Left ventricle myocardium inferior (tissue), 1 donor: ENCODE data around the gene ABHD8. TPM values are rescaled to one million over a fixed set of nuclear protein-coding genes. Genes with fewer than 3 reads are reported as not detected.

Experiments used
- DNase-seq: peaks from one replicate; pipeline ENCODE4 v3.0.0-alpha.2; 2020
- H3K27ac ChIP-seq: fragments of 200-600 bp; replicated peaks from 2 replicates; pipeline ENCODE4 v1.8.0; 2021
- H3K27me3 ChIP-seq: fragments of 200-600 bp; 2 replicates; pipeline ENCODE4 v1.8.0; 2021; ENCODE audit warnings: low read depth
- H3K36me3 ChIP-seq: fragments of 200-600 bp; 2 replicates; pipeline ENCODE4 v1.8.0; 2021
- H3K4me1 ChIP-seq: fragments of 200-600 bp; 2 replicates; pipeline ENCODE4 v1.8.0; 2021
- H3K4me3 ChIP-seq: fragments of 200-600 bp; 2 replicates; pipeline ENCODE4 v1.8.0; 2021; ENCODE audit warnings: mild to moderate bottlenecking, moderate library complexity
- H3K9me3 ChIP-seq: fragments of 200-600 bp; replicated peaks from 2 replicates; pipeline ENCODE4 v1.8.0; 2021
- intact Hi-C: fragments of 100-400 bp; cut with micrococcal nuclease; formaldehyde crosslinking; loops from one replicate; pipeline ENCODE4 v1.11.0; 2022
- total RNA-seq: library from RNA; stranded (reverse); fragmentation: NEBNext Ultra II Directional; extraction: Animal tissue kit (Norgen Biotek cat#: 25700); gene quantifications from one replicate; pipeline ENCODE4 v1.2.1, GENCODE V29; 2021
- TF ChIP-seq, protein P1 (sequence below): fragments of 200-600 bp; IDR thresholded peaks from 2 replicates; pipeline ENCODE4 v1.8.0; 2021; ENCODE audit warnings: antibody characterized with exemption, mild to moderate bottlenecking, borderline replicate concordance
- donor health status: DM: no; HTN: yes; CAD: no; lungs with severe emphysema.

The ABHD8 gene
- total RNA-seq, 1 donor from 2014 or later: 11.7 TPM

DNA sequence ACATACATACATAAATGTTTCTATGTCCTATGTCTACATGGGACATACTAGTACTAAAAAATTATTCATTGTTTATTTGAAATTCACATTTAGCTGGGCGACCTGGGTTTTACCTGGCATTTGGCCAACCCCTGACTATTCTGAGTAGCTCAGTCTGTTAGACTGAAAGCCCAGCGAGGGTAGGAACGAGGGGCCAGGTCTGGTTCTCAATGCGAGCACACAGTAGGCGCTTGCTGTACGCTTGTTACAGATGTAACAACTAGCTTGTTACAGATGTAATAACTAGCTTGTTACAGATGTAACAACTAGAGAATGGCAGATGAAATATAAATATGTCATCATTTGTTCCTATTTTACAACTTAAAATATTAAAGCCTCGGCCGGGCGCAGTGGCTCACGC is 32.4 kb upstream of the ABHD8 start:
- Histone ChIP-seq H3K36me3 (no peaks in the 10 kb centered on the region), H3K27me3 (no peaks in the 10 kb centered on the region), H3K9me3 (no peaks in the 10 kb centered on the region), H3K27ac (peak overlapping the region; percentile 82), H3K4me1 (peaks cover 47% of the 10 kb centered on the region), H3K4me3 (peak overlapping the region; percentile 87)
- intact Hi-C loops: no loop called here
- TF ChIP-seq, protein P1, sequence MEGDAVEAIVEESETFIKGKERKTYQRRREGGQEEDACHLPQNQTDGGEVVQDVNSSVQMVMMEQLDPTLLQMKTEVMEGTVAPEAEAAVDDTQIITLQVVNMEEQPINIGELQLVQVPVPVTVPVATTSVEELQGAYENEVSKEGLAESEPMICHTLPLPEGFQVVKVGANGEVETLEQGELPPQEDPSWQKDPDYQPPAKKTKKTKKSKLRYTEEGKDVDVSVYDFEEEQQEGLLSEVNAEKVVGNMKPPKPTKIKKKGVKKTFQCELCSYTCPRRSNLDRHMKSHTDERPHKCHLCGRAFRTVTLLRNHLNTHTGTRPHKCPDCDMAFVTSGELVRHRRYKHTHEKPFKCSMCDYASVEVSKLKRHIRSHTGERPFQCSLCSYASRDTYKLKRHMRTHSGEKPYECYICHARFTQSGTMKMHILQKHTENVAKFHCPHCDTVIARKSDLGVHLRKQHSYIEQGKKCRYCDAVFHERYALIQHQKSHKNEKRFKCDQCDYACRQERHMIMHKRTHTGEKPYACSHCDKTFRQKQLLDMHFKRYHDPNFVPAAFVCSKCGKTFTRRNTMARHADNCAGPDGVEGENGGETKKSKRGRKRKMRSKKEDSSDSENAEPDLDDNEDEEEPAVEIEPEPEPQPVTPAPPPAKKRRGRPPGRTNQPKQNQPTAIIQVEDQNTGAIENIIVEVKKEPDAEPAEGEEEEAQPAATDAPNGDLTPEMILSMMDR: no peak
- DNase-seq: no peak

DNA sequence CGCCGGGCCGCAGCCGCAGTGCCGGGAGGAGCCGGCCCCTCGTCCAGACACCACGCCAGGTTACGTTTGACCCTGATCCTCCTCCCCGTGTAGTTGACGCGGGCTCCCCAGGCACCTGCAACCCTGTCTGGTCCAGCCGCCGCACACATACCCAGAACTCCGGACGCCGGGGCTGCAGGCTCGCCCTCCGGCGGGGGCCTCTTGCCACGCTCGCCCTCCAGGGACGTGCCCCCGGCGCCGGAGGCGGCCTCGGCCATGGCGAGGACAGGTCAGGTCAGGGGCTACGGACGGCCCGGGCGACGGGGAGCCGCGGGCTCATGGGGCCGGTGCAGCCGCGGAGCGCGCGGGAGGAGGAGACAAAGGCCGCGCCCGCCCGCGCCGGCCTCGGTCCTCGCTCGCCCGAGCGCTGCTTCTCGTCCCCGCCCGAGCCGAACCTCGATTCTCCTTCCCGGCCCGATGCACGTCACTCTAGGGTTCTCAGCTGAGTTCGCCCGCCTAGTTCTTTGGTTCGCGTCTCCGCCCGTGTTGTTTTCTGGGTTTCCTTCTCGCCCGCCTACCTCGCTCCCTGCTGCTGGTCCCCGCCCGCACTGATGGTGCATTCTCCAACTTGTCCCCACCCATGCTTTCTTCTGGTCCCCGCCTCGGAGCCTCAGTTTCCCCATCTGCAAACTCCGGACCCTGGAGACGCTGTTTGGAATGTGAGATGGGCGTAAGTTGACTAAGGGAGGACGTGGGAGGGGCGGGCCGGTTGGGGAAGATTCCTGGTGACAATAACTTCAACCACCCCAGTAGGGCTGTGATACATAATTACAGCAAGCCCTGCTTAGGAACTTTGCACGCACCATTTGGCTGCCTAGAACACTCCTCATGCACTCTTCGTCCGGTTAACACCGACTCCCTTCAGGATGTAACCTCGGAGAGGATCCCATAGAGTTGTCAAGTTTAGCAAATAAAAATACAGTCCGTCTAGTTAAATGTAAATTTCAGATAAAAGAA is 31.5 kb upstream of the ABHD8 start, which contains the start of gene ANO8:
TSS of gene ANO8 (minus strand) at position 442 of the 996 bp plus-strand sequence. CDS start at position 257, 185 bp downstream.
- Histone ChIP-seq H3K36me3 (no peaks in the 10 kb centered on the region), H3K27ac (peak within 1 kb of the TSS; percentile 82), H3K4me3 (peak within 1 kb of the TSS; percentile 87), H3K4me1 (peaks cover 47% of the 10 kb centered on the region), H3K27me3 (no peaks in the 10 kb centered on the region), H3K9me3 (no peaks in the 10 kb centered on the region)
- intact Hi-C loops: no loop called here
- DNase-seq: peak; percentile 96
- TF ChIP-seq, protein P1: no peak

DNA sequence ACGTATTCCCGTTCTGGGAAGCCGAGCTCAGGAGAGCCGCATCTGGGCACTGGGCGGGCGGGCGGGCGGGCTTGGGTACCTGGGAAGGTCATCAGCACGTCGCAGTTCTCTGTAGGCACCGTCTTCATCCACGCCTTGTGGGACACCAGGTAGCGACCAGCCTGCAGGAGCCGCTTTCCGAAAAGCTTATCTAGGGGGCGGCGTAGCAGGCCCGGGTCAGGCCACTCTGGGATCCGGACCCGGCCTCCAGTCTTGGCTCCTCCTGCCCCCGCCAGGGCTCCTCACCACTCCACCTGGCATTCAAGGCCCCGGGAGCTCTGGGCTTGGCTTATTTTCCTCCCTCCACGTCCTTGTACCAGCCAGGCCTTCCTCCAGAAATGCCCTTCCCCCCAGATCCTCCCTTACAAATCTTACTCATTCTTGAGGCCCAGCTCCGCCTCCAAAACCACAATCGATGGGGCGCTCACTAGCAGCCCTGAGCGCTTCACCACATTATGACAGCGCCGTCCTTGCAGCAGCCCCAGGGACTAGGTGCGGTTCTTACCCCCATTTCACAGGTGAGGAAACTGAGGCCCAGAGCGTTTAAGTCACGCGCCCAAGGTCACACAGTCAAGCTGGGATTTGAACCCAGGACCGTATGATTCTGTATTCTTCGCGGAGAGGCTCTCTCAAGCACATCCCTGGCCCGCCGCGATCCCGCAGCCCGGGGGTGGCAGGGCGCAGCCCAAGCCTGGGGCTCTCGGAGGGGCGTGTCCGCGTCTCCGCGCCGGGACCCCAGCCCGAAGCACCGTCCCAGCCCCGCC is 30.6 kb upstream of the ABHD8 start:
- DNase-seq: no peak
- Histone ChIP-seq H3K27ac (peak overlapping the region; percentile 82), H3K9me3 (no peaks in the 10 kb centered on the region), H3K4me1 (peaks cover 50% of the 10 kb centered on the region), H3K27me3 (no peaks in the 10 kb centered on the region), H3K36me3 (no peaks in the 10 kb centered on the region), H3K4me3 (peak overlapping the region; percentile 87)
- intact Hi-C loops: no loop called here
- TF ChIP-seq, protein P1: no peak

DNA sequence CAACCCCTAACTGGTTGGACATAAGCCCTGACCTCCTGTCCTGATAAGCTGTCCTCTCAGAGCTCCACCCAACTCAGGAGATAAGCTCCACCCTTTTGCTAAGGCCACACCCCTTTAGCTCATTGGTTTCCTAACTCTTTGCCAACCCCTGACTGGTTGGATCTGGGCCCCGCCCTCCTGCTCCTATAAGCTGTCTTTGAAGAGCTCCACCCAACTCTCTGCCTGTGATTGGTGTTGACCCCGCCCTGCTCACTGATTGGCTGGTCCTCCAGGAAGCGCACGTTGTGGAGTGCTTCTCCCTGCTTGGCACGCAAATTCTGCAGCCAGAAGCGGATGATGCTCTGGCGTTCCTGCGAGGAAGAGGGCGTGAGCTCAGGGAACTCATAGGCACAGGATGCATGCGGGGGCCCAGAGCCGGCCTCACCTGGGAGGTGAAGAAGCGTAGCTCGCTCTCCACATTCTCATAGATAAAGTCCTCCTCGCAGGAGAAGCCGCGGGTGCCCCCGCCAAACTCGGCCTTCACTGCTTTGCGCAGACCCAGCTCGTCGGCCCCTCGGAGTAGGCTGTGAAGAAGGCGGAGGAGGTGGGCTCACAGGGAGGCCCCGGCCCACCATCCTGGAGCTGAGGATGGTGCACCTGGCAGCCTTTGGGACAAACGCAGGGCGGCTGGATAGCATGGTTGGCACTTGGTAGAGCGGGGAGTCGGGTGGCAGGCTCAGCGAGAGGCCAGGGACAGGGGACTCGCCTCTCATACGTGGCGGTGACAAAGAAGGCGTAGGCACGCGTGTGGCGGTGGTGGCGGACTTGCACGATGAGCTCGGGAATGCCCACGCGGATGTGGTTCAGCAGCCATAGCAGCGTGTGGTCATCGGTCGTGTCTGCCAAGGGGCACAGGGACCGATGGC is 29.7 kb upstream of the ABHD8 start:
- TF ChIP-seq, protein P1: no peak
- intact Hi-C loops: no loop called here
- no peaks in the 10 kb centered on the region for H3K27me3 ChIP-seq
- no peak overlapping the region for H3K27ac ChIP-seq
- peaks cover 47% of the 10 kb centered on the region for H3K4me1 ChIP-seq
- no peak for DNase-seq
- no peak overlapping the region for H3K4me3 ChIP-seq
- no peaks in the 10 kb centered on the region for H3K36me3 ChIP-seq
- H3K9me3 ChIP-seq: no peaks in the 10 kb centered on the region

DNA sequence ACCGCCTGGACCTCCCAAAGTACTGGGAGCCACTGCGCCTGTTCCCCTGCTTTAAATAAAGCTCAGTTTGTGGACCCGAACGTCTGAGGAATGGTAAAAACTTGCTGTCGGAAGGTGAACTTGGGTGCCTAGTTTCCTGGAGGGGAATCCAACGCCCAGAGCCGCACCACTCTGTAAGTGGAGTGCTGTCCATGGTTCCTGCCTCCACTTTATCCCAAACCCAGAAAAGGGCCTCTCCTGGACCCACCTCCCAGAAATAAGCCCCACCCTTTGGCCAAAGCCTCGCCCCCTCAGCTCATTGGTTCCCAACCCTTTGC is 29.1 kb upstream of the ABHD8 start:
- Histone ChIP-seq H3K4me3 (no peak overlapping the region), H3K27me3 (no peaks in the 10 kb centered on the region), H3K36me3 (peaks cover 4% of the 10 kb centered on the region), H3K9me3 (no peaks in the 10 kb centered on the region), H3K4me1 (peaks cover 41% of the 10 kb centered on the region), H3K27ac (no peak overlapping the region)
- intact Hi-C loops: no loop called here
- DNase-seq: no peak
- TF ChIP-seq, protein P1: no peak
